K562 (cell line): ENCODE data around the gene RAB14. TPM values are rescaled to one million over a fixed set of nuclear protein-coding genes. Genes with fewer than 3 reads are reported as not detected.

Experiments used
- BCOR ChIP-seq: fragments of 450-650 bp; IDR thresholded peaks from 2 replicates; pipeline ENCODE4 v1.6.1; 2016
- HNRNPLL ChIP-seq: fragments of 200-400 bp; formaldehyde crosslinking; IDR thresholded peaks from 2 replicates; pipeline ENCODE4 v1.6.1; 2017; ENCODE audit warnings: low read length, low read depth, mild to moderate bottlenecking; ENCODE audit not compliant: poor library complexity, severe bottlenecking
- NCOA2 ChIP-seq, 2 experiments: fragments of 450-650 bp; IDR thresholded peaks; 2 replicates each; pipeline ENCODE4 v1.6.1; 2018; ENCODE audit warnings: mild to moderate bottlenecking in 2 of 2, moderate library complexity in 1 of 2; ENCODE audit not compliant: partially characterized antibody in 2 of 2
- NFXL1 ChIP-seq: fragments of 450-650 bp; formaldehyde crosslinking; IDR thresholded peaks from 2 replicates; pipeline ENCODE4 v1.4.0; 2021; ENCODE audit warnings: mild to moderate bottlenecking
- PCBP2 ChIP-seq: fragments of 200-400 bp; formaldehyde crosslinking; IDR thresholded peaks from 2 replicates; pipeline ENCODE4 v1.6.1; 2018; ENCODE audit warnings: low read length, low read depth, mild to moderate bottlenecking, moderate library complexity; ENCODE audit not compliant: poor library complexity, severe bottlenecking
- PHB ChIP-seq: fragments of 250-450 bp; sonication (Bioruptor Pico); IDR thresholded peaks from 2 replicates; pipeline ENCODE4 v1.5.0; 2021
- TAF9B ChIP-seq: fragments of 450-650 bp; IDR thresholded peaks from 2 replicates; pipeline ENCODE4 v1.6.1; 2018; ENCODE audit warnings: mild to moderate bottlenecking; ENCODE audit not compliant: partially characterized antibody
- TCFL5 ChIP-seq: fragments of 250-450 bp; sonication (Bioruptor Pico); conservative IDR thresholded peaks from 2 replicates; pipeline ENCODE4 v1.6.1; 2021; ENCODE audit warnings: mild to moderate bottlenecking, moderate library complexity, matching md5 sums
- ZNF282 ChIP-seq: sonication (generic); formaldehyde crosslinking; IDR thresholded peaks from 2 replicates; pipeline ENCODE4 v1.8.1; 2023; ENCODE audit warnings: missing genetic modification reagents
- polyA plus RNA-seq, 8 experiments: library from polyadenylated mRNA; depleted of rRNA in 4 of 8; stranded (reverse) in 5 of 8; unstranded in 3 of 8; fragments of >200 nt; fragmentation: Nextera tagmentation in 2 of 8; fragmentation: Illumina TruSeq in 1 of 8; extraction: Ambion mirVana in 2 of 8; extraction: Trizol in 1 of 8; gene quantifications; 2 replicates each; pipeline versions ENCODE4 v1.2.1 to v1.2.3, GENCODE V29; 2011 to 2014; ENCODE audit warnings: inconsistent platforms in 1 of 8, missing spikeins in 1 of 8
- total RNA-seq, 7 experiments: library from RNA; depleted of rRNA in 6 of 7; stranded (reverse); fragments of >200 nt in 6 of 7; fragmentation: Illumina TruSeq in 2 of 7; extraction: Trizol in 2 of 7; gene quantifications; 2 replicates each; pipeline versions ENCODE4 v1.2.1 to v1.2.3, GENCODE V29; 2011 to 2021; ENCODE audit warnings: low replicate concordance in 1 of 7
- TF ChIP-seq, protein P1 (sequence below): fragments of 200-800 bp; sonication (Bioruptor generic); IDR thresholded peaks from 2 replicates; pipeline ENCODE4 v1.6.1; 2017; ENCODE audit warnings: missing genetic modification characterization, missing compliant biosample characterization
- TF ChIP-seq, protein P2 (sequence below): sonication (generic); formaldehyde crosslinking; IDR thresholded peaks from 2 replicates; pipeline ENCODE4 v1.8.1; 2023; ENCODE audit warnings: mild to moderate bottlenecking, missing genetic modification reagents
- TF ChIP-seq, protein P3 (sequence below): fragments of 250-450 bp; sonication (Bioruptor Pico); IDR thresholded peaks from 2 replicates; pipeline ENCODE4 v1.9.0; 2021; ENCODE audit warnings: mild to moderate bottlenecking, inconsistent platforms
- TF ChIP-seq, protein P4 (sequence below): fragments of 250-450 bp; sonication (Bioruptor Pico); IDR thresholded peaks from 2 replicates; pipeline ENCODE4 v1.8.0; 2021; ENCODE audit warnings: moderate library complexity, mild to moderate bottlenecking, inconsistent platforms
- TF ChIP-seq, protein P5 (sequence below), 2 experiments: fragments of 150-350 bp in 1 of 2; IDR thresholded peaks; 2 replicates each; pipeline ENCODE4 v1.6.1; 2012 to 2016; ENCODE audit warnings: low read depth in 2 of 2, low read length in 2 of 2, mild to moderate bottlenecking in 1 of 2, moderate library complexity in 1 of 2
- TF ChIP-seq, protein P6 (sequence below): fragments of 250-450 bp; sonication (Bioruptor Pico); IDR thresholded peaks from 2 replicates; pipeline ENCODE4 v1.5.0; 2020; ENCODE audit warnings: mild to moderate bottlenecking, borderline replicate concordance

The RAB14 gene
- total and polyA plus RNA-seq, 9 of the 15 experiments (the other 6 are each of a cell fraction or from before 2014, with no cell fraction given), result 10.3 to 41.8 (median 20.9) TPM

DNA sequence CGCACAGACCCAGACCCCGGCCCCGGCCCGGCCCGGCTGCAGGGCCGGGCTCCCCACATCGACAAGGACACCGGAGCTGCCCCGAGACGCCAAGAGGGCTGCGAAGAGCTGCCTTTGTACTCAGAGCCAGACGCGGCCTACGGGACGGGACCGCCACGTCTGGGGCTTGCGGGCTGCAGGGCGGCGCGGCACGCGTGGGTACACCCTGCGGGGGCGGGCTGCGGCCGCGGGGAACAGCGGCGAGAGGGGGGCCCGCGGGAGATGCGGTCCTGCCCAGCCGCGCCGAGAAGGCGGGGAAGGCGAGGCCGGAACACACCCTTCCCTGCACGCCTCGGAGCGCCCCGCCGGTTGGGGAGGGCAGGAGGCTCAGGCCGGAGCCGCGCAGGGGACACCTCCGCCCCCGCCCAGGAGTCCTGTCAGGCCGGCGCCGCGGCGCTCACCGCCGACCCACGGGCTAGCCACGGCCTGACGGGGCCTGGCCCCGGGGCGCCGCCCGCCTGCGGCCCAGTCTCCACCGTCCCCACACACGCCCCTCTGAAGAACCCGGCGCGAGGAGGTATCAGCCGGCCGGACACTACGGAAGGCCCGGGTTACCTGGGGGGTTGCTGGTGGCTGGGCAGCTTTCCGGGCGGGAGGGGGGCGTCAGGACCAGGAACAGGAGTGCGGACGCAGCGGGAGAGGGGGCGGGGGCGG is 478 bp downstream of the RAB14 start (continued):
- TF ChIP-seq BCOR, result no peak
- TF ChIP-seq, protein P1, sequence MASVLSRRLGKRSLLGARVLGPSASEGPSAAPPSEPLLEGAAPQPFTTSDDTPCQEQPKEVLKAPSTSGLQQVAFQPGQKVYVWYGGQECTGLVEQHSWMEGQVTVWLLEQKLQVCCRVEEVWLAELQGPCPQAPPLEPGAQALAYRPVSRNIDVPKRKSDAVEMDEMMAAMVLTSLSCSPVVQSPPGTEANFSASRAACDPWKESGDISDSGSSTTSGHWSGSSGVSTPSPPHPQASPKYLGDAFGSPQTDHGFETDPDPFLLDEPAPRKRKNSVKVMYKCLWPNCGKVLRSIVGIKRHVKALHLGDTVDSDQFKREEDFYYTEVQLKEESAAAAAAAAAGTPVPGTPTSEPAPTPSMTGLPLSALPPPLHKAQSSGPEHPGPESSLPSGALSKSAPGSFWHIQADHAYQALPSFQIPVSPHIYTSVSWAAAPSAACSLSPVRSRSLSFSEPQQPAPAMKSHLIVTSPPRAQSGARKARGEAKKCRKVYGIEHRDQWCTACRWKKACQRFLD (CRISPR knock-in tag), result no peak
- TF ChIP-seq TAF9B, result no peak
- no peak for TF ChIP-seq NCOA2 (IDR thresholded peaks at IDR 0.05; ENCODE audit: partially characterized antibody in 2 of 2)
- TF ChIP-seq NFXL1 (CRISPR knock-in tag), result no peak
- peak; percentile 38 for TF ChIP-seq HNRNPLL
- no peak for TF ChIP-seq TCFL5 (CRISPR knock-in tag)
- no peak for TF ChIP-seq PHB
- TF ChIP-seq, protein P2, sequence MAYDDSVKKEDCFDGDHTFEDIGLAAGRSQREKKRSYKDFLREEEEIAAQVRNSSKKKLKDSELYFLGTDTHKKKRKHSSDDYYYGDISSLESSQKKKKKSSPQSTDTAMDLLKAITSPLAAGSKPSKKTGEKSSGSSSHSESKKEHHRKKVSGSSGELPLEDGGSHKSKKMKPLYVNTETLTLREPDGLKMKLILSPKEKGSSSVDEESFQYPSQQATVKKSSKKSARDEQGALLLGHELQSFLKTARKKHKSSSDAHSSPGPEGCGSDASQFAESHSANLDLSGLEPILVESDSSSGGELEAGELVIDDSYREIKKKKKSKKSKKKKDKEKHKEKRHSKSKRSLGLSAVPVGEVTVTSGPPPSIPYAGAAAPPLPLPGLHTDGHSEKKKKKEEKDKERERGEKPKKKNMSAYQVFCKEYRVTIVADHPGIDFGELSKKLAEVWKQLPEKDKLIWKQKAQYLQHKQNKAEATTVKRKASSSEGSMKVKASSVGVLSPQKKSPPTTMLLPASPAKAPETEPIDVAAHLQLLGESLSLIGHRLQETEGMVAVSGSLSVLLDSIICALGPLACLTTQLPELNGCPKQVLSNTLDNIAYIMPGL (CRISPR knock-in tag), result no peak
- TF ChIP-seq, protein P3, sequence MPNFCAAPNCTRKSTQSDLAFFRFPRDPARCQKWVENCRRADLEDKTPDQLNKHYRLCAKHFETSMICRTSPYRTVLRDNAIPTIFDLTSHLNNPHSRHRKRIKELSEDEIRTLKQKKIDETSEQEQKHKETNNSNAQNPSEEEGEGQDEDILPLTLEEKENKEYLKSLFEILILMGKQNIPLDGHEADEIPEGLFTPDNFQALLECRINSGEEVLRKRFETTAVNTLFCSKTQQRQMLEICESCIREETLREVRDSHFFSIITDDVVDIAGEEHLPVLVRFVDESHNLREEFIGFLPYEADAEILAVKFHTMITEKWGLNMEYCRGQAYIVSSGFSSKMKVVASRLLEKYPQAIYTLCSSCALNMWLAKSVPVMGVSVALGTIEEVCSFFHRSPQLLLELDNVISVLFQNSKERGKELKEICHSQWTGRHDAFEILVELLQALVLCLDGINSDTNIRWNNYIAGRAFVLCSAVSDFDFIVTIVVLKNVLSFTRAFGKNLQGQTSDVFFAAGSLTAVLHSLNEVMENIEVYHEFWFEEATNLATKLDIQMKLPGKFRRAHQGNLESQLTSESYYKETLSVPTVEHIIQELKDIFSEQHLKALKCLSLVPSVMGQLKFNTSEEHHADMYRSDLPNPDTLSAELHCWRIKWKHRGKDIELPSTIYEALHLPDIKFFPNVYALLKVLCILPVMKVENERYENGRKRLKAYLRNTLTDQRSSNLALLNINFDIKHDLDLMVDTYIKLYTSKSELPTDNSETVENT (CRISPR knock-in tag), result 0 out of 2 replicates have a peak, but pooled peaks have one; percentile 21
- TF ChIP-seq ZNF282 (CRISPR knock-in tag), result no peak
- TF ChIP-seq, protein P4, sequence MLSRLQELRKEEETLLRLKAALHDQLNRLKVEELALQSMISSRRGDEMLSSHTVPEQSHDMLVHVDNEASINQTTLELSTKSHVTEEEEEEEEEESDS (CRISPR knock-in tag), result no peak
- TF ChIP-seq, protein P5, sequence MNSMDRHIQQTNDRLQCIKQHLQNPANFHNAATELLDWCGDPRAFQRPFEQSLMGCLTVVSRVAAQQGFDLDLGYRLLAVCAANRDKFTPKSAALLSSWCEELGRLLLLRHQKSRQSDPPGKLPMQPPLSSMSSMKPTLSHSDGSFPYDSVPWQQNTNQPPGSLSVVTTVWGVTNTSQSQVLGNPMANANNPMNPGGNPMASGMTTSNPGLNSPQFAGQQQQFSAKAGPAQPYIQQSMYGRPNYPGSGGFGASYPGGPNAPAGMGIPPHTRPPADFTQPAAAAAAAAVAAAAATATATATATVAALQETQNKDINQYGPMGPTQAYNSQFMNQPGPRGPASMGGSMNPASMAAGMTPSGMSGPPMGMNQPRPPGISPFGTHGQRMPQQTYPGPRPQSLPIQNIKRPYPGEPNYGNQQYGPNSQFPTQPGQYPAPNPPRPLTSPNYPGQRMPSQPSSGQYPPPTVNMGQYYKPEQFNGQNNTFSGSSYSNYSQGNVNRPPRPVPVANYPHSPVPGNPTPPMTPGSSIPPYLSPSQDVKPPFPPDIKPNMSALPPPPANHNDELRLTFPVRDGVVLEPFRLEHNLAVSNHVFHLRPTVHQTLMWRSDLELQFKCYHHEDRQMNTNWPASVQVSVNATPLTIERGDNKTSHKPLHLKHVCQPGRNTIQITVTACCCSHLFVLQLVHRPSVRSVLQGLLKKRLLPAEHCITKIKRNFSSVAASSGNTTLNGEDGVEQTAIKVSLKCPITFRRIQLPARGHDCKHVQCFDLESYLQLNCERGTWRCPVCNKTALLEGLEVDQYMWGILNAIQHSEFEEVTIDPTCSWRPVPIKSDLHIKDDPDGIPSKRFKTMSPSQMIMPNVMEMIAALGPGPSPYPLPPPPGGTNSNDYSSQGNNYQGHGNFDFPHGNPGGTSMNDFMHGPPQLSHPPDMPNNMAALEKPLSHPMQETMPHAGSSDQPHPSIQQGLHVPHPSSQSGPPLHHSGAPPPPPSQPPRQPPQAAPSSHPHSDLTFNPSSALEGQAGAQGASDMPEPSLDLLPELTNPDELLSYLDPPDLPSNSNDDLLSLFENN (IDR thresholded peaks at IDR 0.05; ENCODE audit: low read depth in 2 of 2, low read length in 2 of 2), result no peak
- TF ChIP-seq, protein P6, sequence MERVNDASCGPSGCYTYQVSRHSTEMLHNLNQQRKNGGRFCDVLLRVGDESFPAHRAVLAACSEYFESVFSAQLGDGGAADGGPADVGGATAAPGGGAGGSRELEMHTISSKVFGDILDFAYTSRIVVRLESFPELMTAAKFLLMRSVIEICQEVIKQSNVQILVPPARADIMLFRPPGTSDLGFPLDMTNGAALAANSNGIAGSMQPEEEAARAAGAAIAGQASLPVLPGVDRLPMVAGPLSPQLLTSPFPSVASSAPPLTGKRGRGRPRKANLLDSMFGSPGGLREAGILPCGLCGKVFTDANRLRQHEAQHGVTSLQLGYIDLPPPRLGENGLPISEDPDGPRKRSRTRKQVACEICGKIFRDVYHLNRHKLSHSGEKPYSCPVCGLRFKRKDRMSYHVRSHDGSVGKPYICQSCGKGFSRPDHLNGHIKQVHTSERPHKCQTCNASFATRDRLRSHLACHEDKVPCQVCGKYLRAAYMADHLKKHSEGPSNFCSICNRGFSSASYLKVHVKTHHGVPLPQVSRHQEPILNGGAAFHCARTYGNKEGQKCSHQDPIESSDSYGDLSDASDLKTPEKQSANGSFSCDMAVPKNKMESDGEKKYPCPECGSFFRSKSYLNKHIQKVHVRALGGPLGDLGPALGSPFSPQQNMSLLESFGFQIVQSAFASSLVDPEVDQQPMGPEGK (CRISPR knock-in tag), result no peak
- TF ChIP-seq PCBP2, result no peak
